ENCODE data around the gene KIF26B.
"Not testable (repeated sequence)": the region's sequence is repeated elsewhere in the genome, so short reads cannot be mapped to it uniquely, and the experiment has no call there.

The KIF26B gene

GRCh38 chr1:245334827-245335490 is 180.2 kb downstream of the KIF26B start:
- no peak overlapping the region for H3K4me3 Mint-ChIP-seq
- H3K27ac Mint-ChIP-seq: no peak overlapping the region
- intact Hi-C loops (cut with micrococcal nuclease): no loop called here
- no peaks in the 10 kb centered on the region for H3K9me3 Mint-ChIP-seq
- H3K36me3 Mint-ChIP-seq (ENCODE audit: low read depth): no peaks in the 10 kb centered on the region
- no peaks in the 10 kb centered on the region for H3K4me1 Mint-ChIP-seq (ENCODE audit: low read depth)
- H3K27me3 Mint-ChIP-seq: peaks cover 39% of the 10 kb centered on the region

- H3K9me3 Mint-ChIP-seq; H3K4me3 Mint-ChIP-seq; H3K36me3 Mint-ChIP-seq (ENCODE audit: low read depth); intact Hi-C loops (cut with micrococcal nuclease); H3K27ac Mint-ChIP-seq; H3K4me1 Mint-ChIP-seq (ENCODE audit: low read depth): not testable (repeated sequence)
- H3K27me3 Mint-ChIP-seq: peaks cover 39% of the 10 kb centered on the region
Measured at GRCh38 chr1:245335684-245336083, 180.9 kb downstream of the KIF26B start.

- Mint-ChIP-seq H3K4me3 (no peak overlapping the region), H3K27ac (no peak overlapping the region), H3K9me3 (no peaks in the 10 kb centered on the region), H3K27me3 (peaks cover 36% of the 10 kb centered on the region), H3K4me1 (ENCODE audit: low read depth) (no peaks in the 10 kb centered on the region), H3K36me3 (ENCODE audit: low read depth) (no peaks in the 10 kb centered on the region)
- intact Hi-C loops (cut with micrococcal nuclease): no loop called here
Measured at GRCh38 chr1:245336149-245336983, 181.6 kb downstream of the KIF26B start.

- H3K27ac Mint-ChIP-seq; intact Hi-C loops (cut with micrococcal nuclease); H3K9me3 Mint-ChIP-seq; H3K4me1 Mint-ChIP-seq (ENCODE audit: low read depth); H3K4me3 Mint-ChIP-seq; H3K36me3 Mint-ChIP-seq (ENCODE audit: low read depth): not testable (repeated sequence)
- peaks cover 37% of the 10 kb centered on the region for H3K27me3 Mint-ChIP-seq
Measured at GRCh38 chr1:245336984-245337355, 182.2 kb downstream of the KIF26B start.

GRCh38 chr1:245337829-245338484 is 183.2 kb downstream of the KIF26B start:
- Mint-ChIP-seq H3K4me1 (ENCODE audit: low read depth) (no peaks in the 10 kb centered on the region), H3K27me3 (peaks cover 34% of the 10 kb centered on the region)
- intact Hi-C loops (cut with micrococcal nuclease): no loop called here

GRCh38 chr1:245338485-245338877 is 183.7 kb downstream of the KIF26B start:
- peaks cover 33% of the 10 kb centered on the region for H3K27me3 Mint-ChIP-seq
- intact Hi-C loops (cut with micrococcal nuclease): no loop called here
- no peaks in the 10 kb centered on the region for H3K9me3 Mint-ChIP-seq
- no peaks in the 10 kb centered on the region for H3K36me3 Mint-ChIP-seq (ENCODE audit: low read depth)
- no peak overlapping the region for H3K27ac Mint-ChIP-seq
- H3K4me3 Mint-ChIP-seq: no peak overlapping the region
- no peaks in the 10 kb centered on the region for H3K4me1 Mint-ChIP-seq (ENCODE audit: low read depth)

More at GRCh38 chr1:245337829-245338484, 183.2 kb downstream of the KIF26B start:
- Mint-ChIP-seq H3K4me3 (no peak overlapping the region), H3K36me3 (ENCODE audit: low read depth) (no peaks in the 10 kb centered on the region), H3K9me3 (no peaks in the 10 kb centered on the region), H3K27ac (no peak overlapping the region)

- H3K36me3 Mint-ChIP-seq (ENCODE audit: low read depth): no peaks in the 10 kb centered on the region
- intact Hi-C loops (cut with micrococcal nuclease): no loop called here
- no peak overlapping the region for H3K27ac Mint-ChIP-seq
Measured at GRCh38 chr1:245341743-245342142, 187.0 kb downstream of the KIF26B start.

GRCh38 chr1:245345191-245345884 is 190.6 kb downstream of the KIF26B start:
- intact Hi-C loops (cut with micrococcal nuclease): no loop called here
- Mint-ChIP-seq H3K27me3 (peaks cover 49% of the 10 kb centered on the region), H3K4me3 (no peak overlapping the region), H3K9me3 (no peaks in the 10 kb centered on the region), H3K27ac (no peak overlapping the region), H3K4me1 (ENCODE audit: low read depth) (no peaks in the 10 kb centered on the region), H3K36me3 (ENCODE audit: low read depth) (no peaks in the 10 kb centered on the region)

More at GRCh38 chr1:245341743-245342142, 187.0 kb downstream of the KIF26B start:
- H3K4me1 Mint-ChIP-seq (ENCODE audit: low read depth): no peaks in the 10 kb centered on the region
- H3K27me3 Mint-ChIP-seq: peaks cover 31% of the 10 kb centered on the region
- H3K9me3 Mint-ChIP-seq: no peaks in the 10 kb centered on the region
- no peak overlapping the region for H3K4me3 Mint-ChIP-seq

GRCh38 chr1:245348626-245349025 is 193.8 kb downstream of the KIF26B start:
- Mint-ChIP-seq H3K27ac (no peak overlapping the region), H3K36me3 (ENCODE audit: low read depth) (no peaks in the 10 kb centered on the region), H3K4me1 (ENCODE audit: low read depth) (no peaks in the 10 kb centered on the region), H3K9me3 (no peaks in the 10 kb centered on the region), H3K4me3 (no peak overlapping the region), H3K27me3 (peaks cover 53% of the 10 kb centered on the region)
- intact Hi-C loops (cut with micrococcal nuclease): no loop called here

- Mint-ChIP-seq H3K4me1 (ENCODE audit: low read depth) (no peaks in the 10 kb centered on the region), H3K27ac (no peak overlapping the region), H3K27me3 (peaks cover 38% of the 10 kb centered on the region), H3K9me3 (no peaks in the 10 kb centered on the region), H3K4me3 (no peak overlapping the region), H3K36me3 (ENCODE audit: low read depth) (no peaks in the 10 kb centered on the region)
- intact Hi-C loops (cut with micrococcal nuclease): no loop called here
Measured at GRCh38 chr1:245353411-245353810, 198.6 kb downstream of the KIF26B start.

GRCh38 chr1:245353915-245354775 is 199.4 kb downstream of the KIF26B start:
- peaks cover 32% of the 10 kb centered on the region for H3K27me3 Mint-ChIP-seq
- H3K4me3 Mint-ChIP-seq: no peak overlapping the region
- no peak overlapping the region for H3K27ac Mint-ChIP-seq
- intact Hi-C loops (cut with micrococcal nuclease): no loop called here
- H3K36me3 Mint-ChIP-seq (ENCODE audit: low read depth): no peaks in the 10 kb centered on the region
- no peaks in the 10 kb centered on the region for H3K9me3 Mint-ChIP-seq
- H3K4me1 Mint-ChIP-seq (ENCODE audit: low read depth): peaks cover 3% of the 10 kb centered on the region

GRCh38 chr1:245355851-245356630 is 201.3 kb downstream of the KIF26B start:
- intact Hi-C loops (cut with micrococcal nuclease); H3K9me3 Mint-ChIP-seq; H3K36me3 Mint-ChIP-seq (ENCODE audit: low read depth); H3K4me3 Mint-ChIP-seq; H3K27ac Mint-ChIP-seq: not testable (repeated sequence)
- Mint-ChIP-seq H3K27me3 (peaks cover 25% of the 10 kb centered on the region), H3K4me1 (ENCODE audit: low read depth) (peaks cover 10% of the 10 kb centered on the region)

Measured in dendritic cell treated with granulocyte-macrophage colony-stimulating factor and Interleukin-4, amounts not matched to agents 40 ng/mL and 50 ng/mL, for 4 days (primary cell).